KOPT-K1 (cell line): ENCODE results near the gene DDB1.

Source experiments
- H3K27ac ChIP-seq: fragments of 200-600 bp; sonication (generic); 2 replicates; pipeline ENCODE4 v1.5.1; 2016; ENCODE audit warnings: antibody characterized with exemption, mild to moderate bottlenecking, low read depth, low read length; ENCODE audit not compliant: poor library complexity, severe bottlenecking
- H3K36me3 ChIP-seq: fragments of 200-600 bp; sonication (generic); 2 replicates; pipeline ENCODE4 v1.5.1; 2017; ENCODE audit warnings: antibody characterized with exemption, mild to moderate bottlenecking, low read length, moderate library complexity; ENCODE audit not compliant: insufficient read depth
- H3K9me3 ChIP-seq: fragments of 200-600 bp; sonication (generic); 2 replicates; pipeline ENCODE4 v1.5.1; 2017; ENCODE audit warnings: antibody characterized with exemption, low read length, mild to moderate bottlenecking; ENCODE audit not compliant: insufficient read depth, poor library complexity, severe bottlenecking

The DDB1 gene

DNA sequence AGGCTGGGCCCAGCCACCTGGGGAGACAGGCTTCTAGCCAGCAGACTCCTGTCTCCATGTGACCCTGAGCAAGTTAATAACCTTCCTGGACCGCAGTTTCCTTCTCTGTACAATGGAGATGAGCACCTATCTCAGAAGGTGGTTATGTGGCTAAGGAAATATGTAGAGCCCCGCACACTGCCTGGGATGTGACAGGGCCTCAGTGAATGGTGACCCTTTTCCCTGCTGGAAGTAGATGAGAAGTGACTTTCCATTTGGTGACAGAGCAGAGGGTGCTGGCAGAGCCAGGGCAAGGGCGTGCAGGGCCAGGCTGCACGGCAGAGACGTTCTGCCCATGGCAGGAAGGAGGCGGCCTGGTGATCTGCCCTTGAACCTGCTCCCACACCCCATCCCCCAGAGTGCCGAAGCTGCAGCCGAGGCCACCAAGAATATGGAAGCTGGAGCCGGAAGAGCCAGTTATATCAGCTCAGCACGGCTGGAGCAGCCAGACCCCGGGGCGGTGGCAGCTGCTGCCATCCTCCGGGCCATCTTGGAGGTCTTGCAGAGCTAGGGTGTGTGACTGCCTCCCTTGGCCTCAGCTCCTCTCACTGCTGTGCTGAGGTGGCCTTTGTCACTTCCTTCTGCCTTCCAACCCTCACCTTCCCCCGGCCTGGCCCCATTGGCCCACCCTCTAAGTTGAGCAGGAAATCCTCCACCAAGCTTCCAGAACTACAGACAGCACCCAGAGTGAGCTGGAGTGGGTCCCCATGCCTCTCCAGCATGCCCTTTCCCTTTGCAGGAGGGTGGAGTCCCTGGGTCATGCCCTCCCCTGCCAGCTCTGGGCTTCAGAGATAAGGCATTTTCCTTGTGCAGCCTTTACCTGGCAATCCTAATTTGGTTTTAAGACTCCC lies 13.3 kb upstream of the DDB1 start:
- peaks cover 41% of the 10 kb centered on the region; the same call in 1 of the 2 replicates for H3K36me3 ChIP-seq
- H3K9me3 ChIP-seq, result no peaks in the 10 kb centered on the region
- H3K27ac ChIP-seq, result no peak overlapping the region

GRCh38 chr11:61345170-61345610 lies 12.3 kb upstream of the DDB1 start:
- peaks cover 32% of the 10 kb centered on the region; the same call in 1 of the 2 replicates for H3K36me3 ChIP-seq
- no peaks in the 10 kb centered on the region for H3K9me3 ChIP-seq
- H3K27ac ChIP-seq, result no peak overlapping the region

DNA sequence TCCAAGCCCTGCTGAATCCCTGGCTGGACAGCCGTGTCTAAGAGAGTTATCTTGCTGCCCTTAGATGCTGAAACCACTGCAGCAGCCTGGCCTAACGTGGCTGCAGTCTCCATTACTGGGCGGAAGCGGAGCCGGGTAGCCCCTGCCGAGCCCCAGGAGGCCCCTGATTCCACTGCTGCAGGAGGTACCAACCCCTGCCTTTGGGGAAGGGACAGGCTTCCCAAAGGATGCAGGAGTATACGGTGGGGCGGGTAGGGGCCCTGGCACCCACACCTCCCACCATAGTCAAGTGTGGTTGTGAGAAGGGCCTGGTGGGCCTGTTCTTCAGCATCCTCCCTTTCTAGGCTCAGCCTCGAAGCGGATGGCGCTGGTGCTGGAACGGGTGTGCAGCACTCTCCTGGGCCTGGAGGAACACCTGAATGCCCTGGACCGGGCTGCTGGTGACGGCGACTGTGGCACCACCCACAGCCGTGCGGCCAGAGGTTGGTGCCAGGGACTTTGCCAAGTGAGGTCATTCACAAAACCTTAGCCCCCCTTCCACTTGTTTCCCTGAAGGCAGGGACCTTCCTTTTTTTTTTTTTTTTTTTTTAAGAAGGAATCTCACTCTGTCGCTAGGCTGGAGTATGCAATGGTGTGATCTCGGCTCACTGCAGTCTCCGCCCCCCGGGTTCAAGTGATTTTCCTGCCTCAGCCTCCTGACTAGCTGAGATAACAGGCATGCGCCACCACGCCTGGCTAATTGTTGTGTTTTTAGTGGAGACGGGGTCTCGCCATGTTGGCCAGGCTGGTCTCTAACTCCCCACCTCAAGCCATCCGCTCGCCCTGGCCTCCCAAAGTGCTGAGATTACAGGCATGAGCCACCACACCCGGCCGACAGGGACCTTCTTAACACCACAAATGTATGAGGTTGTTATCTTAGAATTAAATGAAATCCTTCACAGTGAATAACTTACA lies 11.2 kb upstream of the DDB1 start:
- H3K27ac ChIP-seq, result no peak overlapping the region
- H3K9me3 ChIP-seq, result no peaks in the 10 kb centered on the region
- peaks cover 20% of the 10 kb centered on the region; the same call in 1 of the 2 replicates for H3K36me3 ChIP-seq

GRCh38 chr11:61342207-61342803 lies 9.4 kb upstream of the DDB1 start:
- H3K9me3 ChIP-seq, result no peaks in the 10 kb centered on the region
- peaks cover 4% of the 10 kb centered on the region; the same call in 1 of the 2 replicates for H3K36me3 ChIP-seq
- H3K27ac ChIP-seq, result no peak overlapping the region

- no peaks in the 10 kb centered on the region for H3K9me3 ChIP-seq
- H3K36me3 ChIP-seq, result peaks cover 4% of the 10 kb centered on the region; the same call in 1 of the 2 replicates
- no peak overlapping the region for H3K27ac ChIP-seq
Measured at GRCh38 chr11:61341706-61342105, 8.8 kb upstream of the DDB1 start.

GRCh38 chr11:61340979-61341378 lies 8.1 kb upstream of the DDB1 start:
- H3K27ac ChIP-seq, result no peak overlapping the region
- H3K9me3 ChIP-seq, result no peaks in the 10 kb centered on the region
- peaks cover 4% of the 10 kb centered on the region; the same call in 1 of the 2 replicates for H3K36me3 ChIP-seq

GRCh38 chr11:61339490-61339878 lies 6.6 kb upstream of the DDB1 start:
- no peak overlapping the region for H3K27ac ChIP-seq
- H3K36me3 ChIP-seq, result peaks cover 4% of the 10 kb centered on the region; the same call in 1 of the 2 replicates
- H3K9me3 ChIP-seq, result no peaks in the 10 kb centered on the region

DNA sequence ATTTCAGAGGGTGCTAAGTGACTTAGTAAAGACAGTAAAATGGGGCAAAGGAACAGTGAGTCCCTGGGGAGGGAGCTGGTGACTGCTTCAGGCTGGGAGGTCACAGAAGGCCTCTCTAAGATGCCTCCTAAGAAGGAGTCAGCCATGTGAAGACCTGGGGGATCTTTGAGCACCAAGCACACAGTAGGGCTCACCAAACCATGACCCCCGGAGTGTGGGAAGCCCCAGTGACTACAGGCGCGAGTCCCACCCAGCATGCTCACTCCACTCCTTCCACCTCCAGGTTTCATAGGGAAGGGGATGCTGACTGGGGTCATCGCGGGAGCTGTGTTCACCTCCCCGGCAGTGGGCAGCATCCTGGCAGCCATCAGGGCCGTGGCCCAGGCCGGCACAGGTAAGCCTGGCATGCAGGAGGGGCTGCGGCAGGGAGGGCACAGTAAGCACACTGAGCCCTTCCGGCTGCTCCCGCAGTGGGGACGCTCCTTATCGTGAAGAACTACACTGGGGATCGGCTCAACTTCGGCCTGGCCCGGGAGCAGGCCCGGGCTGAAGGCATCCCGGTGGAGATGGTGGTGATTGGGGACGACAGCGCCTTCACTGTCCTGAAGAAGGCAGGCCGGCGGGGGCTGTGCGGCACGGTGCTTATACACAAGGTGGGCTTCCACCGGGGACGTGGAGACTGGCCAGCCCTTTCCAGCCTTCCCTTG lies 6.0 kb upstream of the DDB1 start:
- peaks cover 4% of the 10 kb centered on the region; the same call in 1 of the 2 replicates for H3K36me3 ChIP-seq
- no peaks in the 10 kb centered on the region for H3K9me3 ChIP-seq
- H3K27ac ChIP-seq, result no peak overlapping the region

DNA sequence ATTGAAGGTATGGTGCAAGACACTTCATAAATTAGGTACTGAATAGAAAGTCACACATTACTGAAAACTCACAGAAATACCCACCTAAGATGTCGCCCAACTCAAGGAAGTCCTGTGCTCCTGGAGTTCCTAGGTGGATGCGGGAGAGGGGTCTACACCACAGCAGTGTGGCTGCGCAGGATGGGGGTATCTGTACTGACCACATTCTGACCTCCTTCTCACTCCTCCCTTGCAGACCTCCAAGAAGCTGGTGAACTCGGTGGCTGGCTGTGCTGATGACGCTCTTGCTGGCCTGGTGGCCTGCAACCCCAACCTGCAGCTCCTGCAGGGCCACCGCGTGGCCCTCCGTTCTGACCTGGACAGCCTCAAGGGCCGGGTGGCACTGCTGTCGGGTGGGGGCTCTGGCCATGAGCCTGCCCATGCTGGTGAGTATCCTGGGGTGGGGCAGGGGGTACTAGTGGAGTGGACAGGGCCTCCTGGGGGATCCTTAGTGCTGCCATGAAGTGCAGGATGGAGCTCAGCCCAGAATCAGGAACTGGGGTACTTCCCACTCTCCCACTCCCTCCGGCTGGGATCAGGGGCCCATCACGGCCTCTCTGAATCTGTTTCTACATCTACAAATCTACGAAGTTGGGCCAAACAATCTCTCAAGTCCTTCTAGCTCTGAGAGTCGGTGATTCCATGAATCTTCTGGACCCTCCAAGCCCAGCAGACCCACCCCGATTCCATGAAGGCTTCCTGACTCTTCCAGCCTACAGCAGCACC lies 5.0 kb upstream of the DDB1 start:
- no peak overlapping the region for H3K27ac ChIP-seq
- peaks cover 4% of the 10 kb centered on the region; the same call in 1 of the 2 replicates for H3K36me3 ChIP-seq
- H3K9me3 ChIP-seq, result no peaks in the 10 kb centered on the region

GRCh38 chr11:61336171-61336935 lies 3.4 kb upstream of the DDB1 start:
- peak overlapping the region; percentile 84 for H3K27ac ChIP-seq
- H3K36me3 ChIP-seq, result peaks cover 2% of the 10 kb centered on the region
- no peaks in the 10 kb centered on the region for H3K9me3 ChIP-seq

DNA sequence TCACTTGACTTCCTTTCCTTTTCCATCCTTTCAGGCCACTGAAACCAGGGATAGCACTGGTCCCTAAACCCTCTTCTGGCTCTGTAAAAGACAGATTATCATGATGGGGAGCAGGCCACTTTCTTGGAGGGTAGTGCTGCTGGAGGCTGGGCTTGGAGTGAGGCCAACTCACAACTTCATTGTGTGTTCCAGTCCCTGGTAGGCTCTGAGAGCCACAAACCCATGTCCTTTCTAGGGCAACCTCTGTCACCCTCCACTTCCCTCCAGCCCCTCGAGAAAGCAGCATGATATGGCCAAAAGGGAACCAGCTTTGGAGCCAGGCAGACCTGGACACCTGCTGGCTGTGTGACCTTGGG lies 2.4 kb upstream of the DDB1 start:
- no peaks in the 10 kb centered on the region for H3K9me3 ChIP-seq
- H3K27ac ChIP-seq, result peak overlapping the region; percentile 84
- peaks cover 12% of the 10 kb centered on the region for H3K36me3 ChIP-seq

DNA sequence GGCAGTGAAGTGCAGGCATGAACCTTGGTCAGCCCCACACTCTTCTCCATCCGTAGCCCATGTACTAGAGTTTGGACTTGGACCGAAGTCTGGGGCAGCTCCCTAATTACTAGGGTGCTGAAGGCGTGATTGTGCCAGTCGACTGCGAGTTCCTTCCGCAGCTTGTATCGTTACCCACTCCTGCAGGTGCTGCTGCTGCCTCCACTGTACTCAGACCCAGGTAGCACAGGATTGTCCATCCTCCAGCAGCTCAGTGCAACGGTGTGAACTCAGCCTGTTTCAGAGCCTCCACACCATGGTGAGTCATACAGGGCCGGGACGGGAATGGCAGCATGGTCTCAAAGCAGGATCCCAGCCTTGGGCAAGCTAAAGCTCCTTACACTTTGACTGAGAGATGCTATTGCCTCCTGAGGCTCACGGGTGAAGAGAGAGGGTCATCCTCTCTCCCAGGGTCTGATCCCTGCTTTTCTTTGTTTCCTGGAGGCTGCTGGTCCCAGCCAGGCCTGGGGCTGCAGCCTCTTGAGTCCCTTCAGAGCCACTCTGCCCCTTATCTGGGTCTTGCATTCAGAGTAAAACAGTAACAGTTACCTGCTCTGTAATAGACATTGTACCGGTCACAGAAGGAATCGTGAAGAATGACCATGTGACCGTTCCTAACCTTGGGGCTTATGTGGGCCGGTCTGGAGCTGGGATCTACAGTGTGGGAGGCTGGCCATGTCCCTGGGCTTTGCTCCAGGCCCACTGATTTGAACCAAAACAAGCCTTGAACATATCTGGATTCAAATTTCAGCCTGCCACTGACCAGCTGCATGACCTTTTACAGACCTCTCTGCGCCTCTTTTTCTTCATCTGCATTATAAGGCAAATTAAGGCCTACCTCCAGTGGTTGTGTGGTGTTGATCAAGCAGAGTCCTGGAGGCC lies 1.8 kb upstream of the DDB1 start:
- Histone ChIP-seq H3K36me3 (peaks cover 18% of the 10 kb centered on the region), H3K9me3 (no peaks in the 10 kb centered on the region), H3K27ac (peak overlapping the region; percentile 84)
